H1 (cell line): ENCODE results near the gene TRMT44. TPM values are rescaled to one million over a fixed set of nuclear protein-coding genes. Genes with fewer than 3 reads are reported as not detected.

Experiments
- CTCF ChIA-PET: fragments of 300-600 bp; sonication (Branson Sonifier 250); formaldehyde crosslinking; loops from one replicate; lab custom pipeline; 2021; ENCODE audit not compliant: partially characterized antibody; lab: Charles Lee
- POLR2A ChIA-PET: fragments of 300-600 bp; sonication (Branson Sonifier 250); formaldehyde crosslinking; loops from one replicate; lab custom pipeline; 2021; ENCODE audit warnings: inconsistent platforms; ENCODE audit not compliant: partially characterized antibody; lab: Charles Lee
- DNase-seq, 2 experiments: peaks; one replicate each; pipeline versions ENCODE4 v3.0.0 to v3.0.0-alpha.2; 2010 to 2022; ENCODE audit warnings: low spot score in 2 of 2, low read depth in 1 of 2, mixed read lengths in 1 of 2
- FAIRE-seq: peaks from 2 replicates; lab custom pipeline; 2011; peaks lifted over from hg19 to GRCh38; lab: Jason Lieb, UNC
- H2AFZ ChIP-seq: 2 replicates; pipeline ENCODE4 v1.8.1; 2012; ENCODE audit warnings: low read length, inconsistent platforms
- H2AK5ac ChIP-seq: 2 replicates; pipeline ENCODE4 v1.6.1; 2013; ENCODE audit warnings: low read depth, low read length
- H2BK120ac ChIP-seq: replicated peaks from 2 replicates; pipeline ENCODE3; 2013; ENCODE audit warnings: low read depth, low read length, inconsistent platforms
- H2BK12ac ChIP-seq: 2 replicates; pipeline ENCODE4 v1.6.1; 2013; ENCODE audit warnings: low read depth, low read length
- H2BK15ac ChIP-seq: 2 replicates; pipeline ENCODE4 v1.6.1; 2013; ENCODE audit warnings: low read length
- H2BK20ac ChIP-seq: 2 replicates; pipeline ENCODE4 v1.6.1; 2013; ENCODE audit warnings: low read length
- H2BK5ac ChIP-seq: 2 replicates; pipeline ENCODE4 v1.6.1; 2013; ENCODE audit warnings: low read depth, low read length
- H3K14ac ChIP-seq: 2 replicates; pipeline ENCODE4 v1.6.1; 2013; ENCODE audit warnings: inconsistent platforms; ENCODE audit not compliant: insufficient read length
- H3K18ac ChIP-seq: 2 replicates; pipeline ENCODE4 v1.6.1; 2013; ENCODE audit warnings: low read length; ENCODE audit errors: extremely low read depth
- H3K23ac ChIP-seq: 2 replicates; pipeline ENCODE4 v1.6.1; 2013; ENCODE audit warnings: inconsistent platforms; ENCODE audit not compliant: insufficient read length
- H3K23me2 ChIP-seq: 2 replicates; pipeline ENCODE4 v1.6.1; 2013; ENCODE audit warnings: low read depth, low read length
- H3K27ac ChIP-seq: 2 replicates; pipeline ENCODE4 v1.6.1; 2011; ENCODE audit warnings: low read depth, low read length, inconsistent platforms
- H3K27me3 ChIP-seq, 4 experiments: replicated peaks in 1 of 4; 1 replicate in 1 of 4; 2 replicates in 3 of 4; pipeline versions ENCODE4 v1.6.1 to v1.8.1; 2011 to 2013; ENCODE audit warnings: low read length in 3 of 4, mild to moderate bottlenecking in 3 of 4, inconsistent platforms in 2 of 4, mixed read lengths in 2 of 4, moderate library complexity in 1 of 4; ENCODE audit not compliant: control insufficient read depth in 3 of 4, insufficient read depth in 3 of 4; ENCODE audit errors: extremely low read depth in 1 of 4
- H3K36me3 ChIP-seq, 4 experiments: 2 replicates each; pipeline versions ENCODE4 v1.6.1 to v1.8.1; 2011 to 2013; ENCODE audit warnings: mild to moderate bottlenecking in 4 of 4, low read length in 3 of 4, moderate library complexity in 2 of 4, control low read depth in 1 of 4, inconsistent platforms in 1 of 4; ENCODE audit not compliant: insufficient read depth in 4 of 4, control insufficient read depth in 2 of 4
- H3K4ac ChIP-seq: replicated peaks from 2 replicates; pipeline ENCODE3; 2013; ENCODE audit warnings: low read length, low read depth, mixed read lengths, inconsistent platforms; ENCODE audit not compliant: insufficient read length
- H3K4me1 ChIP-seq, 4 experiments: replicated peaks in 1 of 4; 1 replicate in 1 of 4; 2 replicates in 3 of 4; pipeline versions ENCODE4 v1.6.1 to v1.8.1; 2011 to 2013; ENCODE audit warnings: low read length in 3 of 4, inconsistent platforms in 2 of 4, mixed read lengths in 1 of 4; ENCODE audit not compliant: insufficient read depth in 4 of 4, control insufficient read depth in 3 of 4
- H3K4me2 ChIP-seq, 2 experiments: 2 replicates each; pipeline versions ENCODE4 v1.6.1 to v1.8.1; 2011 to 2013; ENCODE audit warnings: low read depth in 2 of 2, low read length in 2 of 2, control low read depth in 1 of 2, inconsistent platforms in 1 of 2, mild to moderate bottlenecking in 1 of 2; ENCODE audit not compliant: insufficient read depth in 1 of 2
- H3K4me3 ChIP-seq, 4 experiments: fragments of 200-600, 300-600 bp in 1 of 4; sonication (generic), shearing (Covaris generic), sonication (Bioruptor Twin) in 1 of 4; 2 replicates each; pipeline versions ENCODE4 v1.5.1 to v1.8.1; 2011 to 2016; ENCODE audit warnings: low read length in 4 of 4, low read depth in 3 of 4, control low read depth in 2 of 4, inconsistent platforms in 2 of 4, mild to moderate bottlenecking in 2 of 4, mixed read lengths in 1 of 4, moderate library complexity in 1 of 4; ENCODE audit not compliant: insufficient read depth in 2 of 4; ENCODE audit errors: extremely low read depth in 1 of 4
- H3K56ac ChIP-seq: replicated peaks from 2 replicates; pipeline ENCODE3; 2013; ENCODE audit warnings: low read depth, mild to moderate bottlenecking, mixed read lengths, low read length, inconsistent platforms; ENCODE audit not compliant: insufficient read length
- H3K79me1 ChIP-seq: 2 replicates; pipeline ENCODE4 v1.6.1; 2013; ENCODE audit warnings: low read depth, low read length, control low read depth
- H3K79me2 ChIP-seq, 2 experiments: 2 replicates each; pipeline versions ENCODE4 v1.6.1 to v1.8.1; 2012 to 2013; ENCODE audit warnings: low read length in 2 of 2, mild to moderate bottlenecking in 2 of 2, inconsistent platforms in 1 of 2; ENCODE audit not compliant: insufficient read depth in 2 of 2, control insufficient read depth in 1 of 2
- H3K9ac ChIP-seq, 4 experiments: replicated peaks in 1 of 4; 1 replicate in 1 of 4; 2 replicates in 3 of 4; pipeline versions ENCODE4 v1.6.1 to v1.8.1; 2011 to 2013; ENCODE audit warnings: low read depth in 3 of 4, low read length in 3 of 4, control low read depth in 2 of 4, mild to moderate bottlenecking in 2 of 4, moderate library complexity in 2 of 4, inconsistent platforms in 1 of 4; ENCODE audit errors: extremely low read depth in 1 of 4
- H3K9me3 ChIP-seq, 2 experiments: 2 replicates each; pipeline versions ENCODE4 v1.6.1 to v1.8.1; 2012 to 2013; ENCODE audit warnings: mild to moderate bottlenecking in 2 of 2, moderate library complexity in 2 of 2, control low read depth in 1 of 2, inconsistent platforms in 1 of 2, low read depth in 1 of 2, low read length in 1 of 2, mixed read lengths in 1 of 2; ENCODE audit not compliant: insufficient read depth in 2 of 2
- H4K20me1 ChIP-seq, 2 experiments: replicated peaks in 1 of 2; 2 replicates each; pipeline versions ENCODE3 to v1.8.1; 2011 to 2013; ENCODE audit warnings: inconsistent platforms in 2 of 2, low read length in 2 of 2, mild to moderate bottlenecking in 1 of 2; ENCODE audit not compliant: insufficient read depth in 2 of 2, control insufficient read depth in 1 of 2
- H4K5ac ChIP-seq: 2 replicates; pipeline ENCODE4 v1.6.1; 2013; ENCODE audit warnings: low read length, low read depth, mixed read lengths, inconsistent platforms; ENCODE audit not compliant: insufficient read length
- H4K8ac ChIP-seq: 2 replicates; pipeline ENCODE4 v1.8.0; 2013; ENCODE audit warnings: mild to moderate bottlenecking, moderate library complexity, low read length, inconsistent platforms; ENCODE audit not compliant: insufficient read depth; ENCODE audit errors: extremely low read depth
- H4K91ac ChIP-seq: replicated peaks from 2 replicates; pipeline ENCODE3; 2013; ENCODE audit warnings: low read length, mixed read lengths, inconsistent platforms; ENCODE audit not compliant: insufficient read length
- ASH2L ChIP-seq: fragments of 200-600, 300-600 bp; sonication (generic); IDR thresholded peaks from one replicate; pipeline ENCODE4 v1.7.1; 2017; ENCODE audit warnings: low read length
- NANOG ChIP-seq: IDR thresholded peaks from 2 replicates; pipeline ENCODE4 v1.6.1; 2011; ENCODE audit warnings: low read length, low read depth, mild to moderate bottlenecking, inconsistent platforms; ENCODE audit not compliant: insufficient read depth, poor library complexity, severe bottlenecking
- SAP30 ChIP-seq: fragments of 300-600 bp; sonication (generic); IDR thresholded peaks from 2 replicates; pipeline ENCODE4 v1.7.1; 2012; ENCODE audit warnings: low read length, moderate library complexity, mild to moderate bottlenecking, inconsistent platforms; ENCODE audit not compliant: insufficient read depth, insufficient replicate concordance
- WGBS, 2 experiments: shearing (Covaris generic) in 1 of 2; methylation state at CpG; one replicate each; pipeline versions ENCODE4 v1.1.6 to v1.1.7; 2013 to 2015; ENCODE audit warnings: low lambda C conversion rate in 2 of 2, mixed read lengths in 2 of 2, inconsistent platforms in 1 of 2, low coverage in 1 of 2, missing lambda C conversion rate in 1 of 2; ENCODE audit not compliant: insufficient replicate concordance in 2 of 2, insufficient coverage in 1 of 2, insufficient read length in 1 of 2; ENCODE audit errors: extremely low coverage in 1 of 2, missing lambda C conversion rate in 1 of 2; 5-methylcytosine and 5-hydroxymethylcytosine counted together
- polyA plus RNA-seq, 7 experiments: library from polyadenylated mRNA; depleted of rRNA in 3 of 7; stranded (reverse) in 5 of 7; unstranded in 2 of 7; fragments of >200 nt in 5 of 7; fragments of 200-250 nt in 2 of 7; gene quantifications; 1 replicate in 5 of 7; 2 replicates in 1 of 7; 4 replicates in 1 of 7; pipeline versions ENCODE4 v1.2.1 to v1.2.3, GENCODE V29; 2011 to 2013; ENCODE audit warnings: missing spikeins in 2 of 7, mixed read lengths in 2 of 7
- total RNA-seq: library from RNA; stranded (reverse); fragmentation: NEBNext Ultra II Directional; extraction: Animal tissue kit (Norgen Biotek cat#: 25700); gene quantifications from 2 replicates; pipeline ENCODE4 v1.2.1, GENCODE V29; 2021

The TRMT44 gene
- total and polyA plus RNA-seq, 2 of the 8 experiments (the other 6 are each of a cell fraction or from before 2014, with no cell fraction given): 8.6 to 23.9 TPM

- Histone ChIP-seq H2BK5ac (no peak overlapping the region), H3K23me2 (no peaks in the 10 kb centered on the region), H3K4ac (no peak overlapping the region), H3K18ac (no peak overlapping the region), H3K27me3 (no peaks in the 10 kb centered on the region), H3K9ac (no peak overlapping the region), H2BK12ac (no peak overlapping the region), H3K56ac (no peak overlapping the region), H2BK15ac (no peak overlapping the region), H2BK120ac (no peak overlapping the region), H3K14ac (no peak overlapping the region)
- WGBS, 2 experiments: 91% methylated on average over 28 of the region's 29 CpGs; no CpG with 5 or more reads in 1 of the 2 experiments
- CTCF ChIA-PET: interaction anchor here (1.0 to 11.2 kb wide), 5 partner anchors 40 to 131 kb away, joined by 3 to 237 read pairs (median 3); no protein-coding TSS in a partner anchor
- no peak for DNase-seq
- TF ChIP-seq ASH2L: no peak
- no peak for TF ChIP-seq NANOG
- TF ChIP-seq SAP30: no peak
- TF ChIP-seq, all 59 proteins: peak for 0
- Histone ChIP-seq H3K23ac (no peak overlapping the region), H3K4me2 (no peak overlapping the region), H2AFZ (no peak overlapping the region), H4K5ac (no peak overlapping the region), H3K27ac (no peak overlapping the region), H3K79me2 (no peaks in the 10 kb centered on the region), H3K4me1 (peaks cover 0 to 3% (median 0%) of the 10 kb centered on the region in 4 experiments; a peak in 2 of 7 replicates), H4K8ac (no peak overlapping the region; the same call in 1 of the 2 replicates), H3K79me1 (no peaks in the 10 kb centered on the region), H3K36me3 (peaks cover 0 to 7% (median 4%) of the 10 kb centered on the region in 4 experiments; a peak in 4 of 8 replicates), H3K9me3 (no peaks in the 10 kb centered on the region), H3K4me3 (no peak overlapping the region), H2AK5ac (no peak overlapping the region), H4K91ac (no peak overlapping the region), H2BK20ac (no peak overlapping the region), H4K20me1 (peaks cover 0 to 5% of the 10 kb centered on the region in 2 experiments)
- no peak for FAIRE-seq
- POLR2A ChIA-PET: interaction anchor here (1.4 kb wide), 1 partner anchor 14 kb away, joined by 3 read pairs; no protein-coding TSS in a partner anchor
Observed at GRCh38 chr4:8475751-8476575, 35.4 kb downstream of the TRMT44 start.
